Neural cell (in vitro differentiated cells): ENCODE measurements around the gene ENGASE. TPM values are rescaled to one million over a fixed set of nuclear protein-coding genes. Genes with fewer than 3 reads are reported as not detected.

Experiments
- H2AFZ ChIP-seq: fragments of 200-600, 300-800 bp; sonication (generic), shearing (Covaris generic); 2 replicates; pipeline ENCODE4 v1.6.0; 2014; ENCODE audit warnings: low read depth, mild to moderate bottlenecking, antibody characterized with exemption, low read length, moderate library complexity
- H3F3A ChIP-seq: fragments of 200-600 bp; shearing (Covaris generic); 2 replicates; pipeline ENCODE4 v1.6.1; 2016; ENCODE audit warnings: mild to moderate bottlenecking, moderate library complexity, mixed read lengths, antibody characterized with exemption, low read length; ENCODE audit not compliant: insufficient read depth, poor library complexity, severe bottlenecking
- H3K27ac ChIP-seq: fragments of 200-600, 300-800 bp; sonication (generic), shearing (Covaris generic); 2 replicates; pipeline ENCODE4 v1.5.1; 2014; ENCODE audit warnings: mild to moderate bottlenecking, low read length, moderate library complexity
- H3K27me3 ChIP-seq: fragments of 300-800, 200-600 bp; sonication (generic), shearing (Covaris generic); 2 replicates; pipeline ENCODE4 v1.6.0; 2014; ENCODE audit warnings: mild to moderate bottlenecking, low read depth, low read length, moderate library complexity; ENCODE audit not compliant: insufficient read depth
- H3K36me3 ChIP-seq: fragments of 300-800, 200-600 bp; sonication (generic), shearing (Covaris generic); 2 replicates; pipeline ENCODE4 v1.5.1; 2014; ENCODE audit warnings: mild to moderate bottlenecking, antibody characterized with exemption, low read length, moderate library complexity; ENCODE audit not compliant: insufficient read depth
- H3K4me2 ChIP-seq: fragments of 300-800, 200-600 bp; sonication (generic), shearing (Covaris generic); 2 replicates; pipeline ENCODE4 v1.6.0; 2014; ENCODE audit warnings: mild to moderate bottlenecking, low read length
- H3K4me3 ChIP-seq: fragments of 300-800, 200-600 bp; sonication (generic), shearing (Covaris generic); 2 replicates; pipeline ENCODE4 v1.5.1; 2014; ENCODE audit warnings: mild to moderate bottlenecking, low read length, moderate library complexity
- H3K79me2 ChIP-seq: fragments of 200-600 bp; shearing (Covaris generic); replicated peaks from 2 replicates; pipeline ENCODE4 v1.6.0; 2014; ENCODE audit warnings: mild to moderate bottlenecking, low read length, moderate library complexity; ENCODE audit not compliant: insufficient read depth
- H3K9ac ChIP-seq: fragments of 300-800, 200-600 bp; sonication (generic), shearing (Covaris generic); 2 replicates; pipeline ENCODE4 v1.6.1; 2016; ENCODE audit warnings: mild to moderate bottlenecking, low read length, mixed read lengths
- H3K9me2 ChIP-seq: fragments of 200-600 bp; shearing (Covaris generic); 2 replicates; pipeline ENCODE4 v1.6.1; 2016; ENCODE audit warnings: mild to moderate bottlenecking, low read length, mixed read lengths; ENCODE audit not compliant: insufficient read depth
- H3K9me3 ChIP-seq: fragments of 200-600, 300-800 bp; sonication (generic), shearing (Covaris generic); 2 replicates; pipeline ENCODE4 v1.6.1; 2016; ENCODE audit warnings: mild to moderate bottlenecking, mixed run types, low read length, moderate library complexity, mixed read lengths
- H4K20me1 ChIP-seq: fragments of 200-600 bp; shearing (Covaris generic); 2 replicates; pipeline ENCODE4 v1.6.1; 2016; ENCODE audit warnings: mild to moderate bottlenecking, mixed run types; ENCODE audit not compliant: insufficient read depth
- CTCF ChIP-seq: fragments of 450-650 bp; IDR thresholded peaks from 2 replicates; pipeline ENCODE4 v1.5.1; 2014; ENCODE audit warnings: antibody characterized with exemption, mild to moderate bottlenecking, moderate library complexity; ENCODE audit not compliant: poor library complexity, severe bottlenecking
- EP300 ChIP-seq: fragments of 450-650 bp; conservative IDR thresholded peaks from 2 replicates; pipeline ENCODE4 v1.6.1; 2014; ENCODE audit warnings: antibody characterized with exemption, mild to moderate bottlenecking, moderate library complexity; ENCODE audit not compliant: poor library complexity, severe bottlenecking
- EZH2 ChIP-seq: fragments of 200-600, 300-800 bp; shearing (Covaris generic), sonication (generic); IDR thresholded peaks from 2 replicates; pipeline ENCODE4 v1.6.1; 2014; ENCODE audit warnings: antibody characterized with exemption, low read length, borderline replicate concordance, mild to moderate bottlenecking; ENCODE audit not compliant: insufficient read depth, poor library complexity, severe bottlenecking
- MXI1 ChIP-seq: fragments of 450-650 bp; conservative IDR thresholded peaks from 2 replicates; pipeline ENCODE4 v1.6.1; 2014; ENCODE audit warnings: antibody characterized with exemption, mild to moderate bottlenecking; ENCODE audit not compliant: poor library complexity, severe bottlenecking
- POLR2AphosphoS5 ChIP-seq: IDR thresholded peaks from 2 replicates; pipeline ENCODE4 v1.6.1; 2012
- RAD21 ChIP-seq: fragments of 450-650 bp; conservative IDR thresholded peaks from 2 replicates; pipeline ENCODE4 v1.6.1; 2014; ENCODE audit warnings: antibody characterized with exemption, mild to moderate bottlenecking, moderate library complexity
- REST ChIP-seq: IDR thresholded peaks from 2 replicates; pipeline ENCODE4 v1.6.1; 2012; ENCODE audit warnings: borderline replicate concordance
- TAF1 ChIP-seq: IDR thresholded peaks from 2 replicates; pipeline ENCODE4 v1.6.1; 2012; ENCODE audit warnings: low read depth
- polyA plus RNA-seq: library from polyadenylated mRNA; depleted of rRNA; stranded (reverse); fragments of >200 nt; gene quantifications from 2 replicates; pipeline ENCODE4 v1.2.3, GENCODE V29; 2014

ENGASE gene
- polyA plus RNA-seq, 1 donor from 2014 or later = 13.0 TPM

GRCh38 chr17:79088247-79088996 lies 13.8 kb downstream of the ENGASE start:
- Histone ChIP-seq H4K20me1 (no peaks in the 10 kb centered on the region), H3K4me2 (no peak overlapping the region), H3K4me3 (no peak overlapping the region), H3K27ac (no peak overlapping the region), H3K9ac (no peak overlapping the region), H3K36me3 (no peaks in the 10 kb centered on the region), H2AFZ (no peak overlapping the region), H3K9me3 (no peaks in the 10 kb centered on the region), H3K27me3 (no peaks in the 10 kb centered on the region), H3F3A (no peaks in the 10 kb centered on the region), H3K79me2 (no peaks in the 10 kb centered on the region), H3K9me2 (no peaks in the 10 kb centered on the region)
- no peak for TF ChIP-seq REST
- no peak for TF ChIP-seq EP300

GRCh38 chr17:79088997-79089328 lies 14.3 kb downstream of the ENGASE start:
- no peaks in the 10 kb centered on the region for H3K79me2 ChIP-seq
- H3K4me3 ChIP-seq = no peak overlapping the region
- H3K27ac ChIP-seq = no peak overlapping the region
- no peak overlapping the region for H3K9ac ChIP-seq
- no peaks in the 10 kb centered on the region for H3K36me3 ChIP-seq
- H3K9me2 ChIP-seq = no peaks in the 10 kb centered on the region
- no peaks in the 10 kb centered on the region for H3K27me3 ChIP-seq
- no peak overlapping the region for H2AFZ ChIP-seq
- no peak overlapping the region for H3K4me2 ChIP-seq
- no peaks in the 10 kb centered on the region for H4K20me1 ChIP-seq
- TF ChIP-seq CTCF = no peak
- no peak for TF ChIP-seq TAF1
- no peak for TF ChIP-seq POLR2AphosphoS5
- TF ChIP-seq MXI1 = no peak
- no peak for TF ChIP-seq RAD21
- TF ChIP-seq EZH2 = no peak
- no peaks in the 10 kb centered on the region for H3F3A ChIP-seq
- no peaks in the 10 kb centered on the region for H3K9me3 ChIP-seq
